ENCODE data around the gene USP46. TPM values are rescaled to one million over a fixed set of nuclear protein-coding genes. Genes with fewer than 3 reads are reported as not detected.

The USP46 gene
- total and polyA plus RNA-seq, 2 of the 8 experiments (the other 6 are each of a cell fraction or from before 2014, with no cell fraction given), result 10.6 to 62.4 TPM

- TF ChIP-seq CTCF (IDR thresholded peaks at IDR 0.05; ENCODE audit: control extremely low read depth in 1 of 3, insufficient read depth in 1 of 3, low read depth in 1 of 3, low read length in 3 of 3), result no peak
- no peak for TF ChIP-seq ZNF274 (IDR thresholded peaks at IDR 0.05; ENCODE audit: borderline replicate concordance, extremely low read depth, low read length)
- no peak for TF ChIP-seq CHD2 (IDR thresholded peaks at IDR 0.05; ENCODE audit: low read length)
- TF ChIP-seq ASH2L (IDR thresholded peaks at IDR 0.05; ENCODE audit: low read length), result no peak
- no peak for TF ChIP-seq BRCA1 (IDR thresholded peaks at IDR 0.05; ENCODE audit: low read depth, low read length)
Observed at GRCh38 chr4:52560844-52561280, 98.2 kb downstream of the USP46 start (continued).
